ENCODE measurements around the gene RNF138.

RNF138 gene

GRCh38 chr18:32095900-32096229 lies 4.2 kb downstream of the RNF138 start:
- Histone ChIP-seq H3K27me3 (ENCODE audit: insufficient read depth, low read length) (no peaks in the 10 kb centered on the region), H3K79me2 (ENCODE audit: control insufficient read depth, insufficient read depth, low read length, unreplicated experiment) (peaks cover 78% of the 10 kb centered on the region), H3K4me3 (ENCODE audit: low read depth, low read length) (no peak overlapping the region), H3K36me3 (ENCODE audit: insufficient read depth, low read length) (peaks cover 7% of the 10 kb centered on the region; the same call in 1 of the 2 replicates), H3K4me1 (ENCODE audit: control insufficient read depth, insufficient read depth, low read length, unreplicated experiment) (peaks cover 12% of the 10 kb centered on the region), H3K27ac (ENCODE audit: low read depth, low read length) (no peak overlapping the region), H2AFZ (ENCODE audit: low read length, unreplicated experiment) (no peak overlapping the region)

GRCh38 chr18:32096946-32097345 lies 5.3 kb downstream of the RNF138 start:
- no peak overlapping the region for H3K4me3 ChIP-seq (ENCODE audit: low read depth, low read length)
- peaks cover 7% of the 10 kb centered on the region; the same call in 1 of the 2 replicates for H3K36me3 ChIP-seq (ENCODE audit: insufficient read depth, low read length)
- no peak overlapping the region for H3K27ac ChIP-seq (ENCODE audit: low read depth, low read length)

GRCh38 chr18:32104516-32104915 lies 12.8 kb downstream of the RNF138 start:
- Histone ChIP-seq H3K4me3 (ENCODE audit: low read depth, low read length) (no peak overlapping the region), H3K27ac (ENCODE audit: low read depth, low read length) (no peak overlapping the region), H3K79me2 (ENCODE audit: control insufficient read depth, insufficient read depth, low read length, unreplicated experiment) (peaks cover 83% of the 10 kb centered on the region), H3K36me3 (ENCODE audit: insufficient read depth, low read length) (0 out of 2 replicates have a peak, but pooled peaks cover 2% of the 10 kb centered on the region), H3K4me1 (ENCODE audit: control insufficient read depth, insufficient read depth, low read length, unreplicated experiment) (no peaks in the 10 kb centered on the region), H3K27me3 (ENCODE audit: insufficient read depth, low read length) (no peaks in the 10 kb centered on the region), H2AFZ (ENCODE audit: low read length, unreplicated experiment) (no peak overlapping the region)

More at GRCh38 chr18:32096946-32097345, 5.3 kb downstream of the RNF138 start:
- H3K4me1 ChIP-seq (ENCODE audit: control insufficient read depth, insufficient read depth, low read length, unreplicated experiment), result peaks cover 12% of the 10 kb centered on the region
- no peaks in the 10 kb centered on the region for H3K27me3 ChIP-seq (ENCODE audit: insufficient read depth, low read length)
- H3K79me2 ChIP-seq (ENCODE audit: control insufficient read depth, insufficient read depth, low read length, unreplicated experiment), result peaks cover 89% of the 10 kb centered on the region
- no peak overlapping the region for H2AFZ ChIP-seq (ENCODE audit: low read length, unreplicated experiment)

GRCh38 chr18:32110005-32110404 lies 18.3 kb downstream of the RNF138 start:
- Histone ChIP-seq H3K79me2 (ENCODE audit: control insufficient read depth, insufficient read depth, low read length, unreplicated experiment) (peaks cover 87% of the 10 kb centered on the region), H3K27ac (ENCODE audit: low read depth, low read length) (no peak overlapping the region), H3K27me3 (ENCODE audit: insufficient read depth, low read length) (no peaks in the 10 kb centered on the region), H2AFZ (ENCODE audit: low read length, unreplicated experiment) (no peak overlapping the region), H3K4me3 (ENCODE audit: low read depth, low read length) (no peak overlapping the region), H3K36me3 (ENCODE audit: insufficient read depth, low read length) (0 out of 2 replicates have a peak, but pooled peaks cover 2% of the 10 kb centered on the region), H3K4me1 (ENCODE audit: control insufficient read depth, insufficient read depth, low read length, unreplicated experiment) (no peaks in the 10 kb centered on the region)

- no peak overlapping the region for H3K4me3 ChIP-seq (ENCODE audit: low read depth, low read length)
- no peaks in the 10 kb centered on the region for H3K4me1 ChIP-seq (ENCODE audit: control insufficient read depth, insufficient read depth, low read length, unreplicated experiment)
- no peaks in the 10 kb centered on the region for H3K27me3 ChIP-seq (ENCODE audit: insufficient read depth, low read length)
- H3K79me2 ChIP-seq (ENCODE audit: control insufficient read depth, insufficient read depth, low read length, unreplicated experiment), result peaks cover 81% of the 10 kb centered on the region
- H2AFZ ChIP-seq (ENCODE audit: low read length, unreplicated experiment), result no peak overlapping the region
- no peak overlapping the region for H3K27ac ChIP-seq (ENCODE audit: low read depth, low read length)
- no peaks in the 10 kb centered on the region for H3K36me3 ChIP-seq (ENCODE audit: insufficient read depth, low read length)
Observed at GRCh38 chr18:32111706-32112105, 20.0 kb downstream of the RNF138 start.

- H3K4me1 ChIP-seq (ENCODE audit: control insufficient read depth, insufficient read depth, low read length, unreplicated experiment), result no peaks in the 10 kb centered on the region
- no peak overlapping the region for H3K4me3 ChIP-seq (ENCODE audit: low read depth, low read length)
- no peaks in the 10 kb centered on the region for H3K27me3 ChIP-seq (ENCODE audit: insufficient read depth, low read length)
- H3K79me2 ChIP-seq (ENCODE audit: control insufficient read depth, insufficient read depth, low read length, unreplicated experiment), result peaks cover 82% of the 10 kb centered on the region
- H3K27ac ChIP-seq (ENCODE audit: low read depth, low read length), result no peak overlapping the region
- H2AFZ ChIP-seq (ENCODE audit: low read length, unreplicated experiment), result no peak overlapping the region
- H3K36me3 ChIP-seq (ENCODE audit: insufficient read depth, low read length), result no peaks in the 10 kb centered on the region
Observed at GRCh38 chr18:32112826-32113225, 21.2 kb downstream of the RNF138 start.

GRCh38 chr18:32114293-32114942 lies 22.7 kb downstream of the RNF138 start:
- Histone ChIP-seq H3K27ac (ENCODE audit: low read depth, low read length) (no peak overlapping the region), H3K79me2 (ENCODE audit: control insufficient read depth, insufficient read depth, low read length, unreplicated experiment) (peaks cover 69% of the 10 kb centered on the region), H3K4me1 (ENCODE audit: control insufficient read depth, insufficient read depth, low read length, unreplicated experiment) (no peaks in the 10 kb centered on the region), H2AFZ (ENCODE audit: low read length, unreplicated experiment) (no peak overlapping the region), H3K27me3 (ENCODE audit: insufficient read depth, low read length) (no peaks in the 10 kb centered on the region), H3K36me3 (ENCODE audit: insufficient read depth, low read length) (peaks cover 3% of the 10 kb centered on the region; the same call in 1 of the 2 replicates), H3K4me3 (ENCODE audit: low read depth, low read length) (no peak overlapping the region)

- Histone ChIP-seq H3K36me3 (ENCODE audit: insufficient read depth, low read length) (peaks cover 15% of the 10 kb centered on the region), H3K27me3 (ENCODE audit: insufficient read depth, low read length) (no peaks in the 10 kb centered on the region), H3K27ac (ENCODE audit: low read depth, low read length) (no peak overlapping the region), H2AFZ (ENCODE audit: low read length, unreplicated experiment) (no peak overlapping the region), H3K79me2 (ENCODE audit: control insufficient read depth, insufficient read depth, low read length, unreplicated experiment) (peaks cover 14% of the 10 kb centered on the region), H3K4me1 (ENCODE audit: control insufficient read depth, insufficient read depth, low read length, unreplicated experiment) (no peaks in the 10 kb centered on the region), H3K4me3 (ENCODE audit: low read depth, low read length) (no peak overlapping the region)
Observed at GRCh38 chr18:32122039-32122438, 30.4 kb downstream of the RNF138 start.

- H3K4me1 ChIP-seq (ENCODE audit: control insufficient read depth, insufficient read depth, low read length, unreplicated experiment), result no peaks in the 10 kb centered on the region
- H3K27me3 ChIP-seq (ENCODE audit: insufficient read depth, low read length), result no peaks in the 10 kb centered on the region
- peaks cover 29% of the 10 kb centered on the region for H3K36me3 ChIP-seq (ENCODE audit: insufficient read depth, low read length)
- H3K4me3 ChIP-seq (ENCODE audit: low read depth, low read length), result no peak overlapping the region
- no peak overlapping the region for H3K27ac ChIP-seq (ENCODE audit: low read depth, low read length)
- no peaks in the 10 kb centered on the region for H3K79me2 ChIP-seq (ENCODE audit: control insufficient read depth, insufficient read depth, low read length, unreplicated experiment)
- H2AFZ ChIP-seq (ENCODE audit: low read length, unreplicated experiment), result no peak overlapping the region
Observed at GRCh38 chr18:32126538-32126937, 34.9 kb downstream of the RNF138 start.

- Histone ChIP-seq H3K79me2 (ENCODE audit: control insufficient read depth, insufficient read depth, low read length, unreplicated experiment) (no peaks in the 10 kb centered on the region), H2AFZ (ENCODE audit: low read length, unreplicated experiment) (no peak overlapping the region), H3K27me3 (ENCODE audit: insufficient read depth, low read length) (no peaks in the 10 kb centered on the region), H3K4me1 (ENCODE audit: control insufficient read depth, insufficient read depth, low read length, unreplicated experiment) (no peaks in the 10 kb centered on the region), H3K36me3 (ENCODE audit: insufficient read depth, low read length) (peaks cover 10% of the 10 kb centered on the region; the same call in 1 of the 2 replicates), H3K27ac (ENCODE audit: low read depth, low read length) (no peak overlapping the region), H3K4me3 (ENCODE audit: low read depth, low read length) (no peak overlapping the region)
Observed at GRCh38 chr18:32135625-32136024, 44.0 kb downstream of the RNF138 start.

GRCh38 chr18:32138332-32138982 lies 46.8 kb downstream of the RNF138 start:
- H3K27me3 ChIP-seq (ENCODE audit: insufficient read depth, low read length), result no peaks in the 10 kb centered on the region
- no peak overlapping the region for H2AFZ ChIP-seq (ENCODE audit: low read length, unreplicated experiment)
- H3K4me3 ChIP-seq (ENCODE audit: low read depth, low read length), result no peak overlapping the region
- no peaks in the 10 kb centered on the region for H3K36me3 ChIP-seq (ENCODE audit: insufficient read depth, low read length)
- H3K79me2 ChIP-seq (ENCODE audit: control insufficient read depth, insufficient read depth, low read length, unreplicated experiment), result no peaks in the 10 kb centered on the region
- H3K4me1 ChIP-seq (ENCODE audit: control insufficient read depth, insufficient read depth, low read length, unreplicated experiment), result no peaks in the 10 kb centered on the region
- H3K27ac ChIP-seq (ENCODE audit: low read depth, low read length), result no peak overlapping the region

Data from ACC112 (cell line).